Measurements from ENCODE around the gene FZD10. TPM values are rescaled to one million over a fixed set of nuclear protein-coding genes. Genes with fewer than 3 reads are reported as not detected.

FZD10 gene
- total and polyA plus RNA-seq, 10 donors, result 0.02 to 0.20 (median 0.11) TPM; not detected in 5

GRCh38 chr12:130117233-130117632 is 45.0 kb upstream of the FZD10 start:
- Histone ChIP-seq H3K4me3 (no peak overlapping the region), H3K9me3 (no peaks in the 10 kb centered on the region), H3K4me1 (no peaks in the 10 kb centered on the region), H3K36me3 (no peaks in the 10 kb centered on the region), H3K27ac (no peak overlapping the region), H3K27me3 (replicated peaks in 1 of 7) (peaks cover 0 to 33% (median 0%) of the 10 kb centered on the region in 7 donors)
- intact Hi-C loops (cut with DNase I; ENCODE audit: low total_unique reads), result no loop called here
- DNase-seq, result no peak
- 48 to 62% (median 54%) methylated on average over 7 of the region's 7 CpGs for WGBS, 5 donors
- no peak for TF ChIP-seq POLR2A (IDR thresholded peaks at IDR 0.05)

DNA sequence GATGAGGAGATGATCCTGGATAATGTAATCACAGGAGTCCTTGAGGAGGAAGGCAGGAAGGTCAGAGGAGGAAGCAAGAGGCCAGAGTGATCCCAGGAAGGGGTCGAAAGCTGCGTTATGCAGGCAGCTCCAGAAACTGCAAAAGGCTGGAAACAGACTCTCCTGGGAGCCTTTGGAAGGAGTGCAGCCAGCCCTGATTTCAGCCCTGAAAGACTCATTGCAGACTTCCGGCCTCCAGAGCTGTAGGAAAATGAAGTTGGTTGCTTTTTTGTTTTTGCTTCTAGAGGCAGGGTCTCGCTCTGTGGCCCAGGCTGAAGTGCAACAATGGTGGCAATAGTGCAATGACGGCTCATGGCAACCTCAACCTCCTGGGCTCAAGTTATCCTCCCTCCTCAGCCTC is 44.6 kb upstream of the FZD10 start:
- no peak overlapping the region for H3K27ac ChIP-seq
- H3K36me3 ChIP-seq, result no peaks in the 10 kb centered on the region
- intact Hi-C loops (cut with DNase I; ENCODE audit: low total_unique reads), result no loop called here
- H3K4me1 ChIP-seq, result no peaks in the 10 kb centered on the region
- TF ChIP-seq POLR2A (IDR thresholded peaks at IDR 0.05), result no peak
- TF ChIP-seq POLR2AphosphoS5 (IDR thresholded peaks at IDR 0.05), result no peak
- TF ChIP-seq, protein P1, sequence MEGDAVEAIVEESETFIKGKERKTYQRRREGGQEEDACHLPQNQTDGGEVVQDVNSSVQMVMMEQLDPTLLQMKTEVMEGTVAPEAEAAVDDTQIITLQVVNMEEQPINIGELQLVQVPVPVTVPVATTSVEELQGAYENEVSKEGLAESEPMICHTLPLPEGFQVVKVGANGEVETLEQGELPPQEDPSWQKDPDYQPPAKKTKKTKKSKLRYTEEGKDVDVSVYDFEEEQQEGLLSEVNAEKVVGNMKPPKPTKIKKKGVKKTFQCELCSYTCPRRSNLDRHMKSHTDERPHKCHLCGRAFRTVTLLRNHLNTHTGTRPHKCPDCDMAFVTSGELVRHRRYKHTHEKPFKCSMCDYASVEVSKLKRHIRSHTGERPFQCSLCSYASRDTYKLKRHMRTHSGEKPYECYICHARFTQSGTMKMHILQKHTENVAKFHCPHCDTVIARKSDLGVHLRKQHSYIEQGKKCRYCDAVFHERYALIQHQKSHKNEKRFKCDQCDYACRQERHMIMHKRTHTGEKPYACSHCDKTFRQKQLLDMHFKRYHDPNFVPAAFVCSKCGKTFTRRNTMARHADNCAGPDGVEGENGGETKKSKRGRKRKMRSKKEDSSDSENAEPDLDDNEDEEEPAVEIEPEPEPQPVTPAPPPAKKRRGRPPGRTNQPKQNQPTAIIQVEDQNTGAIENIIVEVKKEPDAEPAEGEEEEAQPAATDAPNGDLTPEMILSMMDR (IDR thresholded peaks at IDR 0.05 in 8 of 11, conservative IDR thresholded peaks at IDR 0.05 in 3 of 11), result no peak
- H3K4me3 ChIP-seq, result no peak overlapping the region
- no peaks in the 10 kb centered on the region for H3K9me3 ChIP-seq
- no peak for DNase-seq
- 48 to 63% (median 53%) methylated on average over 5 of the region's 5 CpGs for WGBS, 5 donors
- peaks cover 0 to 31% (median 0%) of the 10 kb centered on the region in 7 donors for H3K27me3 ChIP-seq (replicated peaks in 1 of 7)

DNA sequence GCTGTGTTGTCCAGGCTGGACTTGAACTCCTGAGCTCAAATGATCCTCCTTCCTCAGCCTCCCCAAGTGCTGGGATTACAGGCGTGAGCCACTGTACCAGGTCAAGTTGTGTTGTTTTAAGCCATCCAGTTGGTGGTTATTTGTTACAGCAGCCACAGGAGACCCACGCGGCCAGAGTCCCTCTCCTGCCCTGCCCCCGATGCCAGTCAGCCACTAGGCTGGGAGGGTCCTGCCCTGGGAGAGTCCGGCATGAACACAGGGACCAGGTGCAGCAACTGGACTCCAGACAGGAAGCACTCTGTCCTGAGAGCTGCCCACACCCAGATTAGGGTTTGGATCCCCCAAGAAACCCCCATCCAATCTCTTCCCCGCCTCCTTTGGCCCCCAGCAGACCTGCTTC is 44.1 kb upstream of the FZD10 start:
- Histone ChIP-seq H3K27ac (no peak overlapping the region), H3K4me1 (no peaks in the 10 kb centered on the region), H3K4me3 (no peak overlapping the region), H3K9me3 (no peaks in the 10 kb centered on the region), H3K27me3 (replicated peaks in 1 of 7) (peaks cover 0 to 31% (median 0%) of the 10 kb centered on the region in 7 donors), H3K36me3 (no peaks in the 10 kb centered on the region)
- WGBS, 5 donors, result 81 to 91% (median 86%) methylated on average over 4 to 6 of the region's 6 CpGs
- no peak for TF ChIP-seq POLR2AphosphoS5 (IDR thresholded peaks at IDR 0.05)
- TF ChIP-seq, protein P1 (IDR thresholded peaks at IDR 0.05 in 8 of 11, conservative IDR thresholded peaks at IDR 0.05 in 3 of 11), result no peak
- no peak for TF ChIP-seq POLR2A (IDR thresholded peaks at IDR 0.05)
- peak; percentile 41 for DNase-seq
- intact Hi-C loops (cut with DNase I; ENCODE audit: low total_unique reads), result no loop called here

- no peaks in the 10 kb centered on the region for H3K36me3 ChIP-seq
- no peak overlapping the region for H3K27ac ChIP-seq
- no peaks in the 10 kb centered on the region for H3K9me3 ChIP-seq
- intact Hi-C loops (cut with DNase I; ENCODE audit: low total_unique reads), result no loop called here
- 85 to 95% (median 89%) methylated on average over 14 to 27 of the region's 27 CpGs for WGBS, 5 donors
- peaks cover 0 to 31% (median 0%) of the 10 kb centered on the region in 7 donors for H3K27me3 ChIP-seq (replicated peaks in 1 of 7)
- DNase-seq, result peak; percentile 60
- no peaks in the 10 kb centered on the region for H3K4me1 ChIP-seq
- H3K4me3 ChIP-seq, result no peak overlapping the region
- TF ChIP-seq POLR2A (IDR thresholded peaks at IDR 0.05), result no peak
- TF ChIP-seq, protein P1 (IDR thresholded peaks at IDR 0.05 in 8 of 11, conservative IDR thresholded peaks at IDR 0.05 in 3 of 11), result no peak
- no peak for TF ChIP-seq POLR2AphosphoS5 (IDR thresholded peaks at IDR 0.05)
These were observed 42.9 kb upstream of the FZD10 start for GRCh38 chr12:130119241-130119861.

Measured in spleen (tissue), 11 donors.